Activated CD4-positive, alpha-beta T cell treated with anti-CD3 and anti-CD28 coated beads, Interleukin-2, amount 50 U/mL, for 24 hours (primary cell): ENCODE data around the gene BOC.

Experiments
- DNase-seq, 2 donors: peaks; one replicate each; pipeline ENCODE4 v3.0.0-alpha.2; 2020; ENCODE audit warnings: low read depth in 1 of 2, low spot score in 1 of 2

BOC gene

DNA sequence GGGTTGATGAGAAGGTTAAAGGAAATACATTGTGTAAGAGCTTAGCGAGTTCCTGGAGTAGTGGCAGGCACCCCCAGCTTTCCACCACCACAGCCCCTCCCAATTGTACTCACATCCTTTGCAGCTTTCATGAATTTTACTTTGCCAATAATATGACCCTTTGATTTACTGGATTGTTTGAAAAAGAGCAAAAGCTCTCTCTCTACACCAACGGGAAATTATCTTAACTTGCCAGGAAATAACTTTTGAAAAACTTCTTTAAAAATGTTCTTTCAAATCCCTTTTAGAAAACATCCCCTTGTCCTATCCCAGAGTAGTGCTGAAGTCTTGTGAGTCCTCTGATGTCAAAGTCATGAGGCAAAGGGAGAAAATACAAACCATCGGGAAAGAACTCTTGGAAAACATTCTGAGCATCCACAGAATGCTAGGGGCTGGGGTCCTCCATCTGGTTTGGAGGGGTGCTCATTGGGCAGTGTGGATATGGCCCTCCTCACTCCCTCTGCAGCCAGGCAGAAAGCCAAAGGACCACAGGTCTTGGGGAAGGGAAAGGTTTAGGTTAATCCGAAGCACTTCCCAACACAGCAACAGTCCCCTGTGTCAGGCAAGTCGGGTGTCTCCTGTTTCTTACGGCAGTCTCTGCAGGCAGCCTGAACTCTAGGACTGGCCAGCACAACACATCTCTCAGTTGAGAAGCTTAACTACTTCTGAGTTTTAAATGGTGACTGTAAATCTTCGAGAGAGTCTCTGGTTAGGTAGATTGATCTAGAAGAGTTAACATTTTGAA is 36.5 kb downstream of the BOC start:
- no peak for DNase-seq

DNA sequence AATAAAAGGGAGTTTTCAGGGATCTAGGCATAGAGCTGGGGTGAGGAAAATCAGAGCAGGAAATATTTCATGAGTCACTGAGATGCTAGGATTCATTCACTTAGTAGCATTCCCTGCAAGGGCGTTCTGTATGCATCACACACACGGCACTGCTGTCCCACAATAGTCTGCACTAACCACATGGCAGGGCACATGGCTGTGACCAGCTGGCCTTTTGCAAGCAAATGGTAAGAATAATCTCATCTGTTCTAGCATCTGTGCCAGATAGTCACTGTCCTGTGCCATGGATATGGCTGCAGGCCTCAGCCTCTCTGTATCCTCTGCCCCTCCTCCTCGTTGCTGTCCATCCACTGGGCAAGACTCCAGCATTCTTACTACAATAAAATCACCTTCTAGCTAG is 37.8 kb downstream of the BOC start:
- no peak for DNase-seq

DNA sequence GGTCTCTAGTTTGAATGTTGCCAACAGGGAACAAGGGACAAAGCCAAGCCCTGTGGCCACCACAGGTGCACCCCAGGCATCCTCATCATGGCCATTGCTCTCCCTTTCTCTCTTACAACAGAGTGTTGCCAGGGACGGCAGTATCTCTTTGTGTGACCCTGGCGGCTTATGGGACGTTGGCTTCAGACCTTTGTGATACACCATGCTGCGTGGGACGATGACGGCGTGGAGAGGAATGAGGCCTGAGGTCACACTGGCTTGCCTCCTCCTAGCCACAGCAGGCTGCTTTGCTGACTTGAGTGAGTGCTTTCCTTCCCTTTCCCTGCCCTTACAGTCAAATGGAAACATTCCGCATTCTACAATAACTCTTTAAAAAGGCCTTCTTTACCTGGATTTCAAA is 38.2 kb downstream of the BOC start:
- DNase-seq: no peak

DNA sequence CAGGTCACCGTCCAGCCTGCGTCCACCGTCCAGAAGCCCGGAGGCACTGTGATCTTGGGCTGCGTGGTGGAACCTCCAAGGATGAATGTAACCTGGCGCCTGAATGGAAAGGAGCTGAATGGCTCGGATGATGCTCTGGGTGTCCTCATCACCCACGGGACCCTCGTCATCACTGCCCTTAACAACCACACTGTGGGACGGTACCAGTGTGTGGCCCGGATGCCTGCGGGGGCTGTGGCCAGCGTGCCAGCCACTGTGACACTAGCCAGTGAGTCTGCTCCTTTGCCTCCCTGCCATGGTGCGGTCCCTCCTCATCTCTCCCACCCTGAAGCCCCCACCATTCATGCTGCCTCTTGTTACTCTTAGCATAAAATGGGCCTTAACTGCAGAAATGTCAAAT is 39.2 kb downstream of the BOC start:
- no peak for DNase-seq

DNA sequence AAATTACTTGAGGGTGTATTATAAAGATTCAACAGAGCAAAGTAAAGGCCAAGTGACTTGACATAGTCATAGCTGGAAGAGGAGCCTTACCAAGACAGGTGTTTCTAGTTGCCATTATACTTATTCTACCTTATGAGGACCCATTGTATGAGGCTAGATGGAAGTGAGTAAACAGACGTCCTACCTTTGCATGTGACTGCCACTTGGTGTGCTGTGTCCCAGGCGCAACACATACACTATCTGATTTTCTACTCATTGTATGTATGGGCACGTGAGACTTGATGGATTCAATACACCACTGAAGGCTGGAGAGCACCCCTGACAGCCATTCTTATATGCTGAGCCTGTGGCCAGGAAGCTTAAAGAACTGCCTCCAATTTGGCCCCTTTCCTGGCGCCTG is 40.5 kb downstream of the BOC start:
- no peak for DNase-seq

DNA sequence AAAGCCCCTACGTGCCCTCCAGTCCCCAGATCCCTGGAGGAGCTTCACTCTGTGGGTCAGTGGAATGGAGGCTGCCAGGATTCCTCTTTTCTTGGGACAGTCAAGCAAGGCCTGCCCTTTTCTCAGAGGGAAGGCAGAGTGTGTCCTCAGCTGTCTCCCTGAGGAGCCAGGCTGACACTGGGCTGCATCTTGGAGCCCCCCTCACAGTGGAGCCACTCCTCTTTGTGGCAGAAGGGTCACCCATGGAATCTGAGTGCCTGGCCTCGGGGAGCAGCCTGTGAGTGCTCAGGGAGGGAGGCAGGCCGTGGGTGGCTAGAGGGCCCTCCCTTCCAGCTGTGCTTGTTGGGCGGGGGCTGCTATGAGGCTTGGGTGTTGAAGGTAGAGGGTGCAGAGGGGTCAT is 41.2 kb downstream of the BOC start:
- DNase-seq: no peak

DNA sequence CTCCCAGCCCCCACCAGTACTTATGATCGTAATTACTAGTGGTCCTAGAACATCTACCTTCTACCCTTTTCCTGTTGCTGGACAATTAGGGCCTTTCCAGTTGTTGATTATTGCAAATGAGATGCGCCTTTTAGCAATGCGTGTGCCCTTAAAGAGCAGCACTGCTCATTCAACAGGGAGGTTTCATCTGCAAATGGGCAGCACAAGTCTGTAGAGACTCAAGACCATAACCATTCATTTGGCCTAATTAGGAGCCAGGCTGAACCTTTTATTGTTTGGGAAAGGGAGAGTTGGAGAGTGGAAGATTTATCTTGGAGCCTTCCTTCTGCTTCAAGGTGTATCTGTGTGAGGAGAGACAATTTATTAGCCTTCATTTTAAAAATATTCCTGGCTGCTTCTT is 42.3 kb downstream of the BOC start:
- no peak for DNase-seq

DNA sequence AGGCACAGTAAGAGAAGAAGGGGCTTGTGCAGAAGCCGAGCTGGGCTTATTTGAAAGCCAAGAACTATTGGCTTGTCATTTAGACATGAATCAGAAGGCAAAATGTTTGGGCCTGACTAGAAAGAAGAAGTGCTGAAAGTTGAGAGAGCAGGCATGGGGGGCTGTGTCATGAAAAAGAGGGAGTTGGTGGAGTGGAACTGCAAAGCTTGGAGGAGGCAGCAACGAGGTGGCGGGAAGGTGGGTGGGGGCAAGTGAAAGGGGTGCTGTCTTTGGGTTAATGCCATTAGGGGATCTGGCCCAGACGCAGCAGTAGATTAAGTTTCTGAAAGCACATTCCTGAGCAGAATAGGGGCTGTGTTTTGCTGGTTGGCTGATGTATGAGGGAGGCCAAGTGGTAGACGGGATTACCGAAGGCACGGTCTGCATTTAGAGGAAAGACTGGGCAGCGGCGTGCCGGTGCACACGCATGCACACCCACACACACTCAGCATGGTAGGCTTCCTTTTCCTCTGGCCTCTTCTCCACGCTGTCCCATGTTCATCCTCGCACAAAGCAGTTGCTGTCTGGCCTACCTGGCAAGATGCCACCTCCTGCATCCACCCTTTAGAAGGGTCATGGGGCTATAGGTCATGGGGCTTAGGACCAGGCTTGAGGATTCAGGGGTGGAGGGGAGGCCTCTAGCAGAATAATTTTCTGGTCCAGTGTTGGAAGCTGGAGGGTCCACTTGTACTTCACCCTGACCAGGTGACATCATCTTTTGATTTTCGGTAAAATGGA is 43.0 kb downstream of the BOC start:
- DNase-seq: no peak

DNA sequence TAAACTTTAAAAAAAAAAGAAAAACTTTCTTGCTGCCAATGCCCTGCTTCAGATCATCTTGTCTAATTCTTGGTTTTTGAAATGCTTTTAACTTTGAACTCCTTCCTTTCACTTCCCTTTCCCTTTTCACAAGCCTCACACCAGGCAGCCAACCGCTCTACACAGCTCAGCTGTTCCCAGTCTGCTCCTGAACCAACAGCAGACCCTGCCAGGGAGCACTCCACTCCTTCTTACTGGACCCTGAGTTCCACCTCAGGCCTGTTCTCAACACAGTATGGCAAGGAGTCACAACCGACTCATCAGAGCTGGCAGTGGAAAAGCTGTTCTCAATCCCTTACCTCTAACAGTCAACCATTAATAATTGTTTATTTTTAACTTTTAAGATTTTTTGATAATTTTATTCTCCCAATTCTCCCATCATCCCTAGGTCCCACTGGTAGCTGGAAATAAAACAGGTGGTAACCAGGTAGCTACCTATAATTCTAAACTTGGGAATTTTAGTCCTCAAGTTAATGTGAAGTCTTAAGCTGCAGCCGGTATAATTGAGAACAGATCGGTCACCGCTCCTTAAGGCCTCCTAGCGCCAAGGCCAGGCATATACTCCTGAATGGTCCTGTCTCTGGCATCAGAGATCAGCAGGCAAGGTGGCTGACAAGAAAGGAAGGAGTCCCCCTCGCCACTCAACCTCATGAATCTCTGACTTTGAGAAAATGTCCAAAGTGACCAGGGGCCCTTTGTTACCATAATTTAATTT is 43.9 kb downstream of the BOC start:
- DNase-seq: no peak

DNA sequence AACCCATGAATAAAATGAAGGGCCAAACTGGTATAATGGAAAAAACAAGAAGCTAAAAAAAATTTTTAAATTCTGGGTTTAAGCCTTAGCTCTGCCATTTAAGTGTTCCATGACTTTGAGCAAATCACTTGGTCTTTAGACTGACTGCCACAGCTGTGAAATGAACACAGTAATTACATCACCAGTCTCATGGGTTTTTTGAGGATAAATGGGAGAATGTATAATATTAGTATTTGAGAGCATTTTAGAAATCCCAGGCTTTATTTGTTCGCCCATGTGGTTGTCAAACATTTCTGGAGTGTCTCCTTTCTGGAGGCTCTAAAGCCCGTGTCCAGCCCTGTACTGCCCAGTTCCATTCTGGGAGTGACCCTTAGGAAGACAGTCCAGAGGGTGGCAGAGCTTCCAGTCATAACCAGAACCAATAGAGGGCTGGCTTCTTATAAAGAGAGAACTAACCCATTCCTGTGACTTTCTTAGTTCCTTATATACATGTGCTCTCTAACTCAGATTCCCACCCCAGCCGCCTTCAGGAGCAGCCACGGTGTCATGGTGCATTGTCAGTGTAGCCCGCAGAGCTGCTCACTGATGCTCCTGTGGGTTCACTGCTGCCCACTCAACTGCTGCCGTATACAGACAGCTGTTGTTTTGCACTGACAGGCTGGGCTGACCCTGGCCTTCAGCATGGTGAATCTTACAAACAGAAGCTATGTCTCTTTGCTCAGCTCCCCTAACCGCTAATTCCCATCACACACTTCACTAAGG is 44.7 kb downstream of the BOC start:
- DNase-seq: no peak

DNA sequence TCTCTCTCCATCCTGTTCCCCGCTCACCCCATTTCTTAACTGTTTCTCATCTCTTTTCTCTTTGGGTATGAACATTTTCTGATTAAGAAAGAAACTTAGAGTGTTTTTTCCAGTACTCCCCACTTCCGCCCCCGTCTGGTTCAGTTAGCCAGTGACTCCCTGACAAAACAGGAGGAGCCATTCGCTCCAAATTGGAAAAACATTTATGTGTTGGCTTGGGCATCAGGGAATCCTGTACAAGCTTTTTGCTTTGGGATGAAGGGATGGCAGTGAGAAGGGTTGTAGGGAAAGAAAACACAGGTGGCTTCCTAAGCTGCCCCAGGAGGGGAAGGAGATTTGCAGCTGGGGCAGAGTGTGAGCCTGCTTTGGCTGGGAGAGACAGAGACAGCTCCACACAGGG is 47.0 kb downstream of the BOC start:
- DNase-seq: no peak

DNA sequence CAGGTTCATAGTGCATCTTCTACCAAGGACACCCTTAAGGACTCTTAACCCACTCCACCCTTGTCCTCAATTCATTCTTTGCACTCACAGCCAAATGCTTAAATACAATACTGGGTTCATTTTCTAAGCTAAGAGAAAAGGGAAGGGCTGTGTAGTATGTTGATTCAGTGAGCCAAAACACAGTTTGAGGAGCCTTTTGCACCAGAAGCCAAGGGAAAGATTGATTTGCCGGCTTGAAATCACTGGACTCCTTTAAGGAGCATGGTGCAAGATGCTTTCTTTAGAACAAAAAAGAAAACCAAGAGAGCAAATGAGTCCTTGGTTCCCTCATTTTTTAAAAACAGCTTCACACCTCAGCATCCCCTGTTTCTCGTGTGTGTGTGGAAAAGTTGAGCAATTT is 47.8 kb downstream of the BOC start:
- no peak for DNase-seq

DNA sequence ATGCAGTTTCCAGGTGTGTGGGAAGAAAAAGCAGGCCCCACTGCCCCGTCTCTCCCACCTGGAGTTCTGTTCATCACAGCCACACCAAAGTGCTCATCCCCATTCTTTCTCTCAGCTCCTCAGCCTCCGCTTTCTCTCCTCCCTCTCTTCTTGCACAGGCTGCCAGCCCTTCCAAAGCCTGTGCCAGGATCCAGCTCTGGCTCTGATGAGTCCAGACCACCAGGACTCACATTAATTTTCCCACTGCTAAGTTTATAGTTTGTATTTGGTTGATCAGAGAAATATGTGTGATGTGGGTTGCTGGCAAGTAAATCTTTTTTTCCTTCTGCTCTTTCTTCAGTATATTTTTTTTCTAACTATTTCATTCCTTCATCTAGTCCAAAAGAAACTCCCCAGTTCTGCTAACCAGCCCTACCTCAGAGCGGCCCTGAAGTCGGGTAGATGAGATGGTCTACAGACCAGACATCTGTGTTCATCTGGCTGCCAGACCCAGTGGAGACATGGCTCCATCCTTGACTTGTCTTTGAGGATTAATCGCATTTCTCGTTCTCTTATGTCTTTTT is 49.8 kb downstream of the BOC start:
- no peak for DNase-seq

DNA sequence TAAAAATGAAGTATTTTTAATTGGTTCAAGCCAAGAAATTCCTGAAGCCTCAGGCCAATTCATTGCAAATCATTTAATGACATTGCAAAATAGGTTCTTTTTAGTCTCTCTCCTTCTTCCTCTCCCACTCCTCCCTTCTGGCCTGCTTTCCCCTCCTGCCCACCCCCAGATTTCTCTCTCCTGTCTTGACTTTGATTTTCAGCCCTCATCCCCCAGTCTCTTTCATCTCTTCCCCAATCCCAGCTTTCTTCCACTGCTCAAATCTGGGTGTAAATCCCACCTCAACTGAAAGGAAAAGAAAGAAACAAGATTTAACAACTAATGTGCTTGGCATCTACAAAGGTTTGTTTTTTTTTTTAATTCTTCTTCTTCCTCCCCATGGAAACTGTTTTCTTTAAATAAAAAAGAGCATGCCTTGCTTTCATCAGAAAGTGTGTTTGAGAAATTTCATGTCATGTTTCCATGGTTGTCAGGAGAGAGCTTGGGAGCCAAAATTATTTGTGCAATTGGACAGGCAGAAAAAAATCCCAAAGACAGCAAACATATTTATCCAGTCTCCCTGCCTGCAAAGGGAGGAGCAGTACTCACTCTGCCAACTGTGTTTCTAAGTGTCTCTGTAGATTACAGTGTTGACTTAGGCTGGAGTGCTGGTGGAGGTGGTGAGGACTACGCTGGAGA is 50.4 kb downstream of the BOC start:
- DNase-seq: no peak

DNA sequence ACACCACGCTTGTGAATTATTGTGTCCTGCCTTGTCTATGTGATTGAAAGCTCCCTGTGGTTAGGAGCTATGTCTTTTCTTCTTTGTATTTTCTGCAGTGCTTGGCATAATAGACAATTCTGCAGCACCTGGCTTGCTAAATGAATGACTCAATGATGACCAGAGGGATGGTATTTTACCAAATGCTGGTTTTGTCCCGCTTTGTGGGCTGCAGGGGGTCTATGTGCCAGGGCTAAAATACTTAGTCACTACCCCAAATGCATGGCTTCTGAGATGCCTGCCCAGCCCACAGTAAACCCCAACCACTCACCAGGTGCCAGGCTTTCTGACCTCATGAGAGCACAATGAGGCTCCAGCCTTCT is 50.9 kb downstream of the BOC start:
- no peak for DNase-seq

DNA sequence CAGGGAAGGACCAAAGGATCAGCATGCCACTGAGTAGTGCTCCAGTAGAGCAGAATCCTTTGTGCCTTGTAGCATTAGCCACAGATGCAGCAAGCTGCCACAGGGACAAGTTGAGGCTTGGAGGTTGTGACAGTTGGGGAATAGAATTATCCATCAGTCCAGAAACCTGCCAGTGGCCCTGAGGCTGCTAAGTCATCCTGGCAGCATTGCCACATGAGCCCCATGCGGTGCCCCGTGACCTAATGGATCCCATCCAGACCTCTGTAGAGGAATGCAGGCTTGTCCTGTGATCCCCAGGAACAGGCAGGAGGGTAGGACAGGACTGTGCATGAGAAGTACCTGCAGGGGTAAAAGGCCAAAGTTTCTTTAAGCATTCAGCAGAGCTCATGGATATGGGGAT is 51.7 kb downstream of the BOC start:
- DNase-seq: no peak

DNA sequence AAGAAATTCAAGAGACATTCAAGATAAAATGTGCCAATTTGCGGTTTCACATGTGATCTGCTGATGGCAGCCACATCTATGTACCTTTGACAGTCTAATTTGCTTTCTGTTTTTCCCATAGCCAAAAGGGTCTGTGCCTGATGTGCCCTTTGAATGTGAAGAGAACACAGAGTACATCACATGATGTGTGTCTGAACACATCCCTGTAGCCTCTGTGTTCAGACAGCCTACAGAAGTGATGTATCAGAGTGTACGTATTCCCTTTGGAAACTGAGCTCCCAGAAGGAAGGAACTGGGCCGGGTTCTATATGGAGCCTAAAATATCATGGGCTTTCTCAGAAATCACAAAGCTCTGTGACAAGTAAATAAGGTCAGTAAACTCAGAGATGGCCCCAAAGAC is 52.4 kb downstream of the BOC start:
- no peak for DNase-seq

DNA sequence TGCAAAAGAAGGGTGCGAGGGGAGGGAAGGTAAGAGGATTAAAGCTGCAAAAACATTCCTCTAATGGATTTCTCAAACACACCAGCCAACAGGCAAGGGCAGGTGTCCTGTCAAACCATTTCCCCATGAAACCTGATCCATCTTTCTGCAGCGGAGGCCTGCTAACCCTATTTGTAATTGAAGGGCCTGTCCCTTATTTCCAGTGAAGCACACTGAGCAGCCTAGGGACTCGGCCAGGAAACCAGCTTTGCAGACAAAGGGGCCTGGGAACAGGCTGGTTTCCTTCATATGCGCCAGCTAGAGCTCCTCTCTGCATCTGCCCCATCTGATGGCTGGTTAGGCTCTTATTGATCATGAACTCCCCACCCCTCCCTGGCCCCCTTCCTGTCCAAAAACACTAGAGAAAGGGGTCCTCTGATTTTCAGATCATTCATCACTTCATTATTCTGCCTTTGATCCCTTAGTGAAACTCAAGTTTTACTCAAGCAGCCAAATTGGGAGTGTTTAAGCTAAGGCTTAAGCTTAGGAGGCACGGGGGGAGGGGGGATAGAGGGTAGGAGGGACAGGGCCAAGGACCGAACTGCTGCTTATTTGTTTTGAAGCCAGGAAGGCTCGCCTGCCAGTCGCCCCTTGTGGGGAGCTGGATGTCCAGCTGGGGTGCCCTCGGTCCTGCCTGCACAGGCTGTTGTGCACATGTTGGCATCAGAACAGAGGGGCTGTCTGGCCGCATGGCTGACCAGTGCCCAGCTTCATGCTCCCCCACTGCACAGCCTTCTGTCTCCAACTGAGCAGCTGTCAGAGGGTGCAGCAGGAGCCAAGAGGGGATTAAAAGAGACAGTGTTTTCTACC is 53.1 kb downstream of the BOC start:
- DNase-seq: no peak

DNA sequence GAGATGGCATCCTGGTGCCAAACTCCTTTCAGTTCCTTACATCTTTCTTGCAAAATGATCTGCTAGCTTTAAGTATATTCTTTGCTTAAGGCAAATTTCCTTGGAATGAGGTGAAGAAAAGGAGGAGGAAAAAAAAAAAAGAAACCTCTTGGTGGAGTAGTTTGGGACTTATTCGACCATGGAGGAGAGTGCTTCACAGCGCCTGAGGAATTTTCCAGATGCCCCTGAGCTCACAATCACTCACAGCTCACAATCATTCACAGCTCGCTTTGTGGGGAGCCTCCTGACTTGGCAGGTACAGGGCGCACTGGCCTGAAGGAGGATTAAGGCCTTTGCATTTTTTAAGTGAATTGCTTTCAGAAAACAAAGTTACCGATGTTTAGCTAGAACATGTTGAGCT is 53.9 kb downstream of the BOC start:
- no peak for DNase-seq

DNA sequence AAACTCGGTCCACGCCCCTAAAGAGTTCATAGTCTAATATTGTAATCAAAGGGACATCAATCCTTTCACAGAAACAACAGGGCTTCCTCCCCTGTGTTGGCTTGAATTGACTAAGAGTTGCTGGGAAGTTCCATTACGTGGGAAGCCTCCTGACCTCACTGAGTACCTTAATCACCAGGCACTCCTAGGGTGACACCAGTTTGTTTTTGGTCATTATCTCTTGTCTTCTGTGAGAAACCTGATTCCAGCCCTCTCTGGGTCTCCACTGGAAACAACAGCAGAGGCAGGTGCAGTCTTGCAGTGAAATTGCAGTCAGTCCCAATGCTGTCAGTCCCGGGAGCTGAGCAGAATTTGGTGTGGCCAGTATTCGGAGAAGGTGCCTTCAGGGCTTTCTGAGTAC is 55.4 kb downstream of the BOC start:
- no peak for DNase-seq
